ENCODE results near the gene COL24A1.

- peak; percentile 48 for TF ChIP-seq CTCF (conservative IDR thresholded peaks at IDR 0.05; ENCODE audit: low read depth, low read length)
- TF ChIP-seq EZH2 (IDR thresholded peaks at IDR 0.05; ENCODE audit: borderline replicate concordance, low read depth, low read length, poor library complexity, severe bottlenecking), result no peak
These were observed 448.4 kb downstream of the COL24A1 start, which contains the start of gene ZNHIT6 for GRCh38 chr1:85707990-85708828.

Measured in A673 (cell line).